Esophagus muscularis mucosa (tissue), 4 donors: ENCODE results near the gene LARGE1. TPM values are rescaled to one million over a fixed set of nuclear protein-coding genes. Genes with fewer than 3 reads are reported as not detected.

Experiments used
- DNase-seq: peaks from one replicate; pipeline ENCODE4 v3.0.0-alpha.2; 2017; ENCODE audit errors: extremely low spot score
- H3K27ac ChIP-seq, 4 donors: fragments of 200-600 bp; sonication (generic); replicated peaks in 1 of 4; 1 replicate in 3 of 4; 2 replicates in 1 of 4; pipeline ENCODE4 v1.5.1; 2016 to 2019; ENCODE audit warnings: mild to moderate bottlenecking in 1 of 4
- H3K27me3 ChIP-seq, 4 donors: fragments of 200-600 bp; sonication (generic); one replicate each; pipeline versions ENCODE4 v1.5.1 to v1.6.0; 2016 to 2019
- H3K36me3 ChIP-seq, 4 donors: fragments of 200-600 bp; sonication (generic); one replicate each; pipeline ENCODE4 v1.5.1; 2016 to 2019
- H3K4me1 ChIP-seq, 4 donors: fragments of 200-600 bp; sonication (generic); one replicate each; pipeline ENCODE4 v1.5.1; 2016 to 2019
- H3K4me3 ChIP-seq, 4 donors: fragments of 200-600 bp; sonication (generic); 1 replicate in 2 of 4; 2 replicates in 2 of 4; pipeline ENCODE4 v1.5.1; 2016 to 2019; ENCODE audit warnings: mild to moderate bottlenecking in 4 of 4, moderate library complexity in 1 of 4
- H3K9me3 ChIP-seq, 4 donors: fragments of 200-600 bp; sonication (generic); 1 replicate in 3 of 4; 2 replicates in 1 of 4; pipeline ENCODE4 v1.5.1; 2016 to 2019
- EP300 ChIP-seq: sonication (generic); formaldehyde crosslinking; IDR thresholded peaks from one replicate; pipeline ENCODE4 v1.6.1; 2017; ENCODE audit warnings: antibody characterized with exemption
- POLR2A ChIP-seq: fragments of 450-650 bp; IDR thresholded peaks from one replicate; pipeline ENCODE4 v1.6.1; 2017; ENCODE audit warnings: antibody characterized with exemption, moderate library complexity, mild to moderate bottlenecking, low read depth
- POLR2AphosphoS5 ChIP-seq, 2 donors: sonication (generic); formaldehyde crosslinking; IDR thresholded peaks; one replicate each; pipeline ENCODE4 v1.6.1; 2017; ENCODE audit warnings: antibody characterized with exemption in 2 of 2
- WGBS: methylation state at CpG from one replicate; pipeline ENCODE4 v1.1.5; 2018; 5-methylcytosine and 5-hydroxymethylcytosine counted together
- intact Hi-C: fragments of 100-400 bp; cut with DNase I; formaldehyde crosslinking; loops from one replicate; pipeline ENCODE4 v1.15.1; 2023
- total RNA-seq, 4 donors: library from RNA; depleted of rRNA; stranded (reverse); fragments of >200 nt; gene quantifications; one replicate each; pipeline versions ENCODE4 v1.1.0 to v1.2.1, GENCODE V29; 2016
- TF ChIP-seq, protein P1 (sequence below), 3 experiments: fragments of 200-600 bp in 2 of 3; fragments of 450-650 bp in 1 of 3; sonication (generic) in 2 of 3; IDR thresholded peaks; one replicate each; pipeline ENCODE4 v1.5.1; 2017 to 2019; ENCODE audit warnings: antibody characterized with exemption in 3 of 3, mild to moderate bottlenecking in 2 of 3, moderate library complexity in 1 of 3

LARGE1 gene
- total RNA-seq, 4 donors from 2014 or later, result 29.9 to 48.4 (median 32.4) TPM

DNA sequence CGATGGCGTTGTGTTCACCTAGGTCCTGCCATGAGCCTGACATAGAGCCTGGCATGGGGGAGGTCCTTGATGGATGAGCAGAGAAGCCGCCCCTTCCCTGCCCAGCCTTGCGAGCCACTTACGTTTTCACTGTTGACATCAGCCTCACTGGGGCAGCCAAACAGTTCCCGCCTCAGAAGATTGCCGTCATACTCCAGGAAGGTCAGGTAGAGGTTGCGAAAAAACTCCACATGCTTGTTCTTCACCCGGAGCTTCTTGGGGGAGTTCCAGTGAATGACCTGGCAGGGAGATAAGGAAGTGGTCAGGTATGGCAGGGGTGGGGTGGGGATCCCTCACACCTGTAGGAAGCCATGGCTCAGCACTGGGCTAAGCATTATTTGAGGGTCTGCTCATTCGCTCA lies 582.8 kb downstream of the LARGE1 start:
- Histone ChIP-seq H3K9me3 (no peaks in the 10 kb centered on the region), H3K27ac (no peak overlapping the region), H3K36me3 (peaks cover 5 to 46% (median 22%) of the 10 kb centered on the region in 4 donors), H3K27me3 (no peaks in the 10 kb centered on the region), H3K4me3 (no peak overlapping the region), H3K4me1 (peaks cover 0 to 3% (median 0%) of the 10 kb centered on the region in 4 donors)
- 88% methylated on average over 5 of the region's 10 CpGs for WGBS
- no peak for TF ChIP-seq POLR2A
- no peak for DNase-seq
- intact Hi-C loops, result no loop called here

DNA sequence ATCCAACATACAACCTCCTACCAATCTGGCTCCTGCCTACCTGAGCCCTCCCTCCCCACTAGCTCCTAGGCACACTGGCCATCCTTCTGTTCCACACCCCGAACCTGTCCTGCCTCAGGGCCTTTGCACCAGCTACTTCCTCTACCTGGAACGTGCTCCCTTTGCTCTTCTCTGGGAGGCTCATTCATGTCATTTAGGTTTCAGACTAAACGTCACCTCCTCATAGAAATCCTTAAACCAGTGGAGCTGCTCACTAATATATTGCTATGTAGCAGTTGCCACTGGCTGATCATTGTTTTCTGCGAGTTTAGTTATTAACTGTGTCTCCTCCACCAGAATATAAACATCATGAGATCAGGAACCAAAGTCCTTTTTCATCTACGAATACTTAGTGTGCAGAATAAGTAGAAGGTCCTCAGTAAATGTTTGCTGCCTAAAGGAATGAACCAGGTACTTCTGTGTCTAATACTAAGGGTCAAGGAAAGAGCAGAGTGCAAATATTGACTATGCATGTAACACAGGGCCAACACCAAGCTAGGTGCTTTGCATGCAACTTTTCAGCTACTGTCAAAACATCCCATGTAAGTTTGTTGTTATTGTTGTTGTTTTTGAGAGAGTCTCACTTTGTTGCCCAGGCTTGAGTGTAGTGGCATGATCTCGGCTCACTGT lies 584.5 kb downstream of the LARGE1 start:
- Histone ChIP-seq H3K9me3 (no peaks in the 10 kb centered on the region), H3K4me1 (peaks cover 0 to 3% (median 0%) of the 10 kb centered on the region in 4 donors), H3K36me3 (peaks cover 5 to 44% (median 22%) of the 10 kb centered on the region in 4 donors), H3K27me3 (no peaks in the 10 kb centered on the region), H3K27ac (no peak overlapping the region), H3K4me3 (no peak overlapping the region)
- TF ChIP-seq POLR2A (no peak), POLR2AphosphoS5 (IDR thresholded peaks at IDR 0.05) (no peak), EP300 (no peak)
- TF ChIP-seq, protein P1, sequence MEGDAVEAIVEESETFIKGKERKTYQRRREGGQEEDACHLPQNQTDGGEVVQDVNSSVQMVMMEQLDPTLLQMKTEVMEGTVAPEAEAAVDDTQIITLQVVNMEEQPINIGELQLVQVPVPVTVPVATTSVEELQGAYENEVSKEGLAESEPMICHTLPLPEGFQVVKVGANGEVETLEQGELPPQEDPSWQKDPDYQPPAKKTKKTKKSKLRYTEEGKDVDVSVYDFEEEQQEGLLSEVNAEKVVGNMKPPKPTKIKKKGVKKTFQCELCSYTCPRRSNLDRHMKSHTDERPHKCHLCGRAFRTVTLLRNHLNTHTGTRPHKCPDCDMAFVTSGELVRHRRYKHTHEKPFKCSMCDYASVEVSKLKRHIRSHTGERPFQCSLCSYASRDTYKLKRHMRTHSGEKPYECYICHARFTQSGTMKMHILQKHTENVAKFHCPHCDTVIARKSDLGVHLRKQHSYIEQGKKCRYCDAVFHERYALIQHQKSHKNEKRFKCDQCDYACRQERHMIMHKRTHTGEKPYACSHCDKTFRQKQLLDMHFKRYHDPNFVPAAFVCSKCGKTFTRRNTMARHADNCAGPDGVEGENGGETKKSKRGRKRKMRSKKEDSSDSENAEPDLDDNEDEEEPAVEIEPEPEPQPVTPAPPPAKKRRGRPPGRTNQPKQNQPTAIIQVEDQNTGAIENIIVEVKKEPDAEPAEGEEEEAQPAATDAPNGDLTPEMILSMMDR (IDR thresholded peaks at IDR 0.05), result no peak
- WGBS, result 89% methylated on average over 6 of the region's 6 CpGs
- intact Hi-C loops, result no loop called here
- DNase-seq, result no peak

DNA sequence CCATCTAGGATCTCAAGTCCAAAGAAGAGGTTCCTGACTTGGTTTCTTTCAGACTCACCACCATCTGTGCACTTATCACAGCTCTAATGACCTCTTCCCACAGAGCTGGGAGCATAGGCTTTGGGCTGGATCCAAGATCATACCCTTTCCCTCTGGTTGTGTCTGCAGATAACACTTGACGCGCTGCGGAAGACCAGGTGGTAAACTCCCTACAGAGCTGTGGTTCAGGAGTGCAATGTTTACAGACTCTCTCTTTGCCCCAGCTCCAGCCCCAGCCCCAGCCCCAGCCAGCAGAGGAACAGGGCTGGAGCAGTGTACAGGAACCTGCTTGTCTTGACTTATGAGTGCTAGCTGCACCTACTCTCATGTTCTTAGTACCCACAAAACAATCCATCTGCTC lies 587.7 kb downstream of the LARGE1 start:
- TF ChIP-seq POLR2A, result no peak
- no peak for TF ChIP-seq EP300
- no peak for TF ChIP-seq POLR2AphosphoS5 (IDR thresholded peaks at IDR 0.05)
- TF ChIP-seq, protein P1 (IDR thresholded peaks at IDR 0.05), result no peak
- H3K36me3 ChIP-seq, result peaks cover 5 to 39% (median 16%) of the 10 kb centered on the region in 4 donors
- H3K9me3 ChIP-seq, result no peaks in the 10 kb centered on the region
- intact Hi-C loops, result no loop called here
- no peak overlapping the region for H3K4me3 ChIP-seq
- no peaks in the 10 kb centered on the region for H3K27me3 ChIP-seq
- 100% methylated on average over 3 of the region's 3 CpGs for WGBS
- peaks cover 0 to 3% (median 0%) of the 10 kb centered on the region in 4 donors for H3K4me1 ChIP-seq
- DNase-seq, result no peak
- no peak overlapping the region for H3K27ac ChIP-seq

DNA sequence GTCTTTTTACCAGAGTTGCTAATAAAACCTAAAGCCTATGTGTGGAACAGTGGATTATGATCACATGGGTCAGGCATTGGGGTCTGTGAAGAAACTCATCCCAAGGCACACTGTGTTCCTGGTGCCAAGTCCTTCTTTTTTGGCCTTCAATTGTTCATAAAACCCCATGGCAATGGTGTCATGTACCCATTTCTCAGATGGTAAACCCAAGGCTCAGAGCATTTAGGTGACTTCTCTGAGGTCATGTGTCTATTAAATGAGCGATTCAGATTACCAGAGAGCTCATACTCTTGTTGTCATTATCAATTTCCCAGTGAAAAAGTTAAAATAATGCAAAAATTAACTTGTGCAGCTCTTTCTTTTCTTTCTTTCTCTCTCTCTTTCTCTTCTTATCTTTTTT lies 589.3 kb downstream of the LARGE1 start:
- Histone ChIP-seq H3K27ac (no peak overlapping the region), H3K36me3 (peaks cover 0 to 35% (median 2%) of the 10 kb centered on the region in 4 donors), H3K4me3 (no peak overlapping the region), H3K9me3 (no peaks in the 10 kb centered on the region), H3K4me1 (peaks cover 0 to 6% (median 0%) of the 10 kb centered on the region in 4 donors), H3K27me3 (no peaks in the 10 kb centered on the region)
- DNase-seq, result no peak
- 96% methylated on average over 1 of the region's 1 CpG for WGBS
- intact Hi-C loops, result no loop called here
- TF ChIP-seq POLR2A, result no peak
- no peak for TF ChIP-seq POLR2AphosphoS5 (IDR thresholded peaks at IDR 0.05)
- TF ChIP-seq EP300, result no peak
- TF ChIP-seq, protein P1 (IDR thresholded peaks at IDR 0.05), result no peak

DNA sequence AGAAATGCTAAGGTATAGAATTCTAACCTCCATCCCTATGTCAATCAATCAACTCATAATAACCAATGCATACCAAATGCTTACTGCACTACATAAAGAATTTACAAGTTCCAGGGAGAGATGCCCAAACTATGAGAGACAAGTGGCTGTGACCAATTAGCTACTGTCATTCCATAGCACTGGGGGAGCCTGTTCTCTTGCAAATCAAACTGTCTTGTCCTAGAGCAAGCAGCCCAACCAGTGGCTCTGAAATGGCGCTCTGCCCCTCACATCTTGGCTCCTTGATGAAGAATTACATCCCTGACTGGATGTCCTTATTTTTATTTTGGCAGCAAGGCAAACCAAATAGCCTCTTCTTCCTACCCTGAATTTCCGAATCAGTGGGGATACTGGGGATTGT lies 589.7 kb downstream of the LARGE1 start:
- TF ChIP-seq POLR2AphosphoS5 (IDR thresholded peaks at IDR 0.05) (no peak), EP300 (no peak)
- H3K27me3 ChIP-seq, result no peaks in the 10 kb centered on the region
- no peak overlapping the region for H3K4me3 ChIP-seq
- no peak for DNase-seq
- no peaks in the 10 kb centered on the region for H3K9me3 ChIP-seq
- H3K4me1 ChIP-seq, result peaks cover 0 to 6% (median 0%) of the 10 kb centered on the region in 4 donors
- WGBS, result 84% methylated on average over 2 of the region's 2 CpGs
- peaks cover 0 to 30% (median 0%) of the 10 kb centered on the region in 4 donors for H3K36me3 ChIP-seq
- H3K27ac ChIP-seq, result no peak overlapping the region
- intact Hi-C loops, result no loop called here
